Common myeloid progenitor, CD34-positive (primary cell): ENCODE measurements around the gene ARHGEF19.

Experiments used
- CTCF ChIA-PET: fragments of 350-600 bp; sonication (Branson Sonifier 250); formaldehyde crosslinking; loops from one replicate; lab custom pipeline; 2021; ENCODE audit warnings: antibody characterized with exemption; lab: Charles Lee
- POLR2A ChIA-PET: fragments of 350-600 bp; sonication (Branson Sonifier 250); formaldehyde crosslinking; loops from one replicate; lab custom pipeline; 2021; ENCODE audit warnings: antibody characterized with exemption; lab: Charles Lee
- DNase-seq, 3 donors: peaks; one replicate each; pipeline versions ENCODE4 v3.0.0 to v3.0.0-alpha.2; 2013
- H3K27ac ChIP-seq, 2 experiments: 1 replicate in 1 of 2; 2 replicates in 1 of 2; pipeline ENCODE4 v1.7.0; 2013; ENCODE audit warnings: inconsistent platforms in 2 of 2, low read length in 2 of 2, mild to moderate bottlenecking in 2 of 2, low read depth in 1 of 2, moderate library complexity in 1 of 2; ENCODE audit not compliant: severe bottlenecking in 2 of 2, insufficient read depth in 1 of 2, poor library complexity in 1 of 2
- H3K27me3 ChIP-seq, 5 experiments: replicated peaks in 2 of 5; 1 replicate in 3 of 5; 2 replicates in 2 of 5; pipeline versions ENCODE4 v1.6.1 to v1.7.0; 2013; ENCODE audit warnings: low read length in 4 of 5, mild to moderate bottlenecking in 2 of 5, moderate library complexity in 2 of 5, inconsistent platforms in 1 of 5; ENCODE audit not compliant: insufficient read depth in 5 of 5, control insufficient read depth in 4 of 5
- H3K36me3 ChIP-seq, 4 experiments: 1 replicate in 2 of 4; 2 replicates in 2 of 4; pipeline versions ENCODE4 v1.6.1 to v1.7.0; 2013; ENCODE audit warnings: low read length in 3 of 4, control low read depth in 1 of 4, mild to moderate bottlenecking in 1 of 4; ENCODE audit not compliant: control insufficient read depth in 4 of 4, insufficient read depth in 4 of 4
- H3K4me1 ChIP-seq, 4 experiments: 1 replicate in 3 of 4; 2 replicates in 1 of 4; pipeline versions ENCODE4 v1.6.1 to v1.7.1; 2013; ENCODE audit warnings: low read length in 3 of 4, mild to moderate bottlenecking in 3 of 4, control low read depth in 1 of 4, inconsistent platforms in 1 of 4, moderate library complexity in 1 of 4; ENCODE audit not compliant: control insufficient read depth in 4 of 4, insufficient read depth in 4 of 4; ENCODE audit errors: control extremely low read depth in 1 of 4
- H3K4me3 ChIP-seq, 7 experiments: 1 replicate in 4 of 7; 2 replicates in 3 of 7; pipeline versions ENCODE4 v1.5.1 to v1.7.0; 2013; ENCODE audit warnings: mild to moderate bottlenecking in 7 of 7, low read length in 6 of 7, moderate library complexity in 6 of 7, inconsistent platforms in 2 of 7, low read depth in 2 of 7, control low read depth in 1 of 7; ENCODE audit not compliant: insufficient read depth in 4 of 7, control insufficient read depth in 1 of 7; ENCODE audit errors: extremely low read depth in 1 of 7
- H3K9me3 ChIP-seq, 5 experiments: 1 replicate in 4 of 5; 2 replicates in 1 of 5; pipeline versions ENCODE4 v1.6.1 to v1.7.1; 2013; ENCODE audit warnings: low read length in 4 of 5, mild to moderate bottlenecking in 2 of 5, inconsistent platforms in 1 of 5, low read depth in 1 of 5, moderate library complexity in 1 of 5; ENCODE audit not compliant: control insufficient read depth in 4 of 5, insufficient read depth in 2 of 5; ENCODE audit errors: control extremely low read depth in 1 of 5
- WGBS: methylation state at CpG from one replicate; pipeline ENCODE4 v1.1.5; 2013; ENCODE audit not compliant: insufficient coverage; 5-methylcytosine and 5-hydroxymethylcytosine counted together

Gene ARHGEF19

GRCh38 chr1:16156848-16157495, 55.5 kb downstream of the ARHGEF19 start:
- ChIA-PET POLR2A (no interaction called here), CTCF (interaction anchor here (1.2 to 10.4 kb wide), 4 partner anchors 13 to 75 kb away, joined by 4 to 104 read pairs (median 8); no protein-coding TSS in a partner anchor)
- H3K36me3 ChIP-seq, result no peaks in the 10 kb centered on the region
- H3K27me3 ChIP-seq, result peaks cover 0 to 56% (median 17%) of the 10 kb centered on the region in 5 experiments
- 88% methylated on average over 7 of the region's 13 CpGs for WGBS
- H3K9me3 ChIP-seq, result no peaks in the 10 kb centered on the region
- no peak for DNase-seq
- H3K4me3 ChIP-seq, result no peak overlapping the region
- no peak overlapping the region for H3K27ac ChIP-seq
- peaks cover 0 to 40% (median 29%) of the 10 kb centered on the region in 4 experiments for H3K4me1 ChIP-seq

DNA sequence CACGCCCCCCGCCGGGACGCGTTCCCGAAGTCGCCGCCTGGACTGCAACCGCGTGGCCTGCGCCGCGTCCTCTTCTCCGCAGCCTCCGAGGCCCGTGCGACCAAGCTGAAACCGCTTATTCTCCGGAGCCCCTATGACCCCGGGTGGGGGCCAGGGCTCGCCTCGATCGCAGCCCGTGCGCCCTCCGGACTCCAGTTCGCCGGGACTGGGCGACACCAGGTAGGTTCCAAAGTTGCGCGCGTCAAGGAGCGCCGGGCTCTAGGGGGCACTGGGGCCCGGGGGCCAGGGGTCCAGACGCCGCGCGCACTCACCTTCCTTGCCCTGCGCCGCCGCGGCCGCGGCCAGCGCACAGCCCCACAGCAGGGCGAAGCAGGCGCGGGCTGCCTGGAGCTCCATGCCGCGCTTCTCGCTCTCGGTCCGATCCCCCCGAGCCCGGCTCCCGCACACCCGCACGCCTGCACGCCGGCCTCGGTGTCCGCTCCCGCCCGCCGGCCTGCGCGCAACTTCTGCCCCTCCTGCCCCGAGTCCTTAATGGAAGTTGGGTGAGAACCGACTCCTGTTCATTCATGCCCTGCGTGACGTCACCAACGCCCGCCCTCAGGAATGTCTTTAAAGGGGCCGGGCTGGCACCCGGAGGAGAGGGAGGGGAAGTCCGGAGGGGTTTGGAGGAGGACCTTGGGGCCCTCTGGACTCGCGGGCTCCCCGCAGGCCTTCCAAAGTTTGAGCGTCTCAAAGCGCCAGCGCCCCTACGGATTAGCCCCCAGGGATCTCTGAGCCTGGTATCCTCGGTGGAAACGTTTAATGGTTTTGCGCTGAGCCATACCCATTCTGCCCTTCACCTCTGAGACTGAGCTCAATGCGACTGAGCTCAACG, 56.7 kb downstream of the ARHGEF19 start, which contains the start of gene EPHA2:
EPHA2 (minus strand) TSS at position 533 of the 874 bp plus-strand sequence; CDS start at position 396, 137 bp downstream.
- H3K36me3 ChIP-seq, result no peaks in the 10 kb centered on the region
- ChIA-PET POLR2A (interaction anchor here (0.8 kb wide), 1 partner anchor 9 kb away, joined by 3 read pairs; no protein-coding TSS in a partner anchor), CTCF (interaction anchor here (1.0 to 10.4 kb wide), 9 partner anchors 7 to 74 kb away, joined by 3 to 104 read pairs (median 5); no protein-coding TSS in a partner anchor)
- peak in 2 of 3 donors; percentile 42 to 55 for DNase-seq
- H3K27ac ChIP-seq, result no peak within 1 kb of the TSS
- 5% methylated on average over 65 of the region's 89 CpGs for WGBS
- peaks cover 0 to 50% (median 18%) of the 10 kb centered on the region in 5 experiments for H3K27me3 ChIP-seq
- H3K9me3 ChIP-seq, result no peaks in the 10 kb centered on the region
- H3K4me3 ChIP-seq, result peak within 1 kb of the TSS in 6 of 7 experiments; percentile 23 to 71 (median 55)
- peaks cover 3 to 50% (median 39%) of the 10 kb centered on the region in 4 experiments for H3K4me1 ChIP-seq

GRCh38 chr1:16153999-16154673, 58.3 kb downstream of the ARHGEF19 start:
- Histone ChIP-seq H3K4me1 (peaks cover 3 to 59% (median 47%) of the 10 kb centered on the region in 4 experiments), H3K36me3 (no peaks in the 10 kb centered on the region), H3K9me3 (no peaks in the 10 kb centered on the region), H3K4me3 (peak overlapping the region in 1 of 7 experiments; percentile 71), H3K27ac (no peak overlapping the region), H3K27me3 (peaks cover 0 to 48% (median 27%) of the 10 kb centered on the region in 5 experiments)
- no peak for DNase-seq
- POLR2A ChIA-PET, result interaction anchor here (0.6 kb wide), 1 partner anchor 102 kb away, joined by 7 read pairs; no protein-coding TSS in a partner anchor
- CTCF ChIA-PET, result interaction anchor here (0.8 to 10.4 kb wide), 8 partner anchors 9 to 73 kb away, joined by 3 to 104 read pairs (median 7); no protein-coding TSS in a partner anchor
- 22% methylated on average over 12 of the region's 17 CpGs for WGBS

DNA sequence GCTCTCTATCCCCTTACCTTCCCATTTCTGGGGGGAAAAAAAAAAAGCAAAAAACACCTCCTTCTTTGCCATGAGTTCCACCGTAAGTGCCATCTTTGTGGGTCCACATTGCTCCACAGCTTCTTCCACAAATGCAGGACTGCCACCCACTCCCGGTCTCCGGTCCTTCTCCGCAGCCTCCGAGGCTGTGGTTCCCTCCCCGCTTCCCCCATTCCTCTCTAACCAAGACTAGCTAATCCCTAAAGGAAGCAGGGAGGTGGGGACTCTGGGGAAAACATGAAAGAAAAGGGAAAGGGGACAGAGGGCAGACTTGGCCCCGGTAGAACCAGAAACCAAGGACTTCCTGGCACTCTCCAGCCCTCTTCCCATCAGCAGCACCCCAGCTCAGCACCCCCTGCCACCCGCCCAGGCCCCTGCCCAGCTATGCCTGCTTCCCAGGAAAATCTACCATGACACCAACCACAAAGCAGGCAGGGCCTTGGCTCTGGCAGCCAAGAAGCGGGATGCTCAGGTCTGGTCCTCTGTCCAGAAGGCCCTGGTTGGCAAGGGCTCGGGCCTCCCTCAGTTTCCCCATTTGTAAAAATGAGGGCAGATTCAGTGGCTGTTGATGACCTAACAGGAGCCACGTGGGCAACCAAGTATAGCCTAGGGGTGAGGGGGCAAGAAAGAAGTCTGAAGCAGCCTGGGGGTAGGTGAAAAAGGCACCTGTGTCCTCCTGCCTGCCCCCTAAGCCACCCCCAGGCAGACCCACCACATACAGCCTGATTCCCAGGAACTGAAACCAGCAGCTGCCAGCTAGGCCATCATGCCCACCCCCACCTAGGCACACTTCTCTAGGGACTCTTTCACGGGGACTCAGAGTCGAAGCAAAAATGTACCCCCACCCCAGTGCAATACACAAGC, 59.1 kb downstream of the ARHGEF19 start:
- ChIA-PET CTCF (interaction anchor here (0.9 to 10.4 kb wide), 7 partner anchors 9 to 80 kb away, joined by 3 to 104 read pairs (median 5); partner anchors contain the start of gene FAM131C), POLR2A (interaction anchor here (0.6 kb wide), 1 partner anchor 101 kb away, joined by 7 read pairs; no protein-coding TSS in a partner anchor)
- Histone ChIP-seq H3K9me3 (no peaks in the 10 kb centered on the region), H3K4me1 (peaks cover 3 to 59% (median 47%) of the 10 kb centered on the region in 4 experiments), H3K36me3 (no peaks in the 10 kb centered on the region), H3K4me3 (no peak overlapping the region), H3K27me3 (peaks cover 0 to 48% (median 27%) of the 10 kb centered on the region in 5 experiments), H3K27ac (no peak overlapping the region)
- no peak for DNase-seq
- WGBS, result 85% methylated on average over 4 of the region's 13 CpGs

- POLR2A ChIA-PET, result no interaction called here
- Histone ChIP-seq H3K27me3 (peaks cover 0 to 48% (median 29%) of the 10 kb centered on the region in 5 experiments), H3K36me3 (no peaks in the 10 kb centered on the region), H3K27ac (no peak overlapping the region), H3K4me3 (no peak overlapping the region), H3K9me3 (no peaks in the 10 kb centered on the region), H3K4me1 (peaks cover 3 to 59% (median 47%) of the 10 kb centered on the region in 4 experiments)
- CTCF ChIA-PET, result interaction anchor here (0.9 to 10.4 kb wide), 5 partner anchors 11 to 81 kb away, joined by 3 to 104 read pairs (median 3); partner anchors contain the start of gene FAM131C
- no peak for DNase-seq
- 77% methylated on average over 14 of the region's 16 CpGs for WGBS
Measured at GRCh38 chr1:16152481-16153087, 59.9 kb downstream of the ARHGEF19 start.
